ENCODE measurements around the gene LSMEM2.
A peak's percentile ranks its signal among the peaks of the same experiment; 100 is the strongest.
"Not testable (repeated sequence)": the region's sequence is repeated elsewhere in the genome, so short reads cannot be mapped to it uniquely, and the experiment has no call there.

The LSMEM2 gene

DNA sequence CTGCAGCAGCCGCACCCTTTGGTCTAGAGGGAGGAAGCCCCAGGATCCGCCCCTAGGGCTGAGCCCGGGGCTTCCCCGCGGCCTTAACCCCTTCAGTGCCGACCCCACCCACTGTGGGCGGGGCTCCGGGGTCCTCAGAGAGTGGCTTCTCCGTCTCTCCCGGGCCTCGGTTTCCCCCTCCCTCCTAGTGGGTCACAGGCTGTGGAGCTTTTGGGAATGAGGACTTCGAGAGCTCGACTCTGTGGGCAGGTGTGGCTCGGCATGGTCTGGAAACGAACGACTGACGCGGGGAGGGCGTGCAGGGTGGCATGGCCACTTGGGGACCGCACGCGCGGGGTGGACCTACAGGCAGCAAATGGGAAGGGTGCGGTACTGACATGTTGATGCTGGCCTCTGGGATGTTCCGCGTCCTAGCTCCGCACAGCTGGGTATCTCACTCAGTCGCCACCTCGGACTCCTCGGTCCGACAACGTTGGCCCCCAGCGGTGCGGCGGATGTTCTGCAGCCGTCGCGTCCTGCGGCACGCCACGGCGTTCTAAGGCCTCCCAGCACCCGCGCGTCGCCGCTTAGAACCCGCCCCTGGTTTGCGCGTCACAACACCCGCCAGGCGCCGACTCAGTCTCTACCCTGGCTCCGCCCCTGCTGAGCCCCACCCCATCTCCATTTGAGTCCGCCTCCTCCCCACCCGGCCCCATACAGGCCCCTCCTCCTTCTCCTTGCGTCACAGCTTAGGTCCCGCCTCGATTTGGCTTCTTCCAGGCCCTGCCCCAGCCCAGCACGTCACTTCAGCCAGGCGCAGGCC, 20.1 kb downstream of the LSMEM2 start, which contains the start of the genes HYAL3 and NAA80:
Gene HYAL3 (minus strand): TSS at position 570 of the 802 bp plus-strand sequence. CDS start 3,803 bp downstream, outside the sequence.
Gene NAA80 (minus strand): TSS at position 570 of the 802 bp plus-strand sequence. CDS start 1,942 bp downstream, outside the sequence.
- peak; percentile 98 for DNase-seq (ENCODE audit: low read depth)

DNA sequence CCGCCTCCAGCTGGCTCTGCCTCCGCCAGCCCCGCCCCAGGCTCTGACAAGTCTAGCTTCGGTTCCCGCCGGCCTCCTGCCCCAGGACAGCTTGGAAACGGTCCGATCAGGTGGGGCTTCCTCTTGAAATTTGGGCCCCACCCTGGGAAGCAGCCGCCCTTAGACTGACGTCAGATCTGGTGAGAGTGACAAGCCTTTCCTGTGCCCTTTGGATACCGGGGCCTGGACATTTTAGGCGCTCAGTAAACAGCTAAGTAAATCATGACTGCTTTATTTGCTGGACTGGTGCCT, 20.7 kb downstream of the LSMEM2 start:
- DNase-seq (ENCODE audit: low read depth), result no peak

DNA sequence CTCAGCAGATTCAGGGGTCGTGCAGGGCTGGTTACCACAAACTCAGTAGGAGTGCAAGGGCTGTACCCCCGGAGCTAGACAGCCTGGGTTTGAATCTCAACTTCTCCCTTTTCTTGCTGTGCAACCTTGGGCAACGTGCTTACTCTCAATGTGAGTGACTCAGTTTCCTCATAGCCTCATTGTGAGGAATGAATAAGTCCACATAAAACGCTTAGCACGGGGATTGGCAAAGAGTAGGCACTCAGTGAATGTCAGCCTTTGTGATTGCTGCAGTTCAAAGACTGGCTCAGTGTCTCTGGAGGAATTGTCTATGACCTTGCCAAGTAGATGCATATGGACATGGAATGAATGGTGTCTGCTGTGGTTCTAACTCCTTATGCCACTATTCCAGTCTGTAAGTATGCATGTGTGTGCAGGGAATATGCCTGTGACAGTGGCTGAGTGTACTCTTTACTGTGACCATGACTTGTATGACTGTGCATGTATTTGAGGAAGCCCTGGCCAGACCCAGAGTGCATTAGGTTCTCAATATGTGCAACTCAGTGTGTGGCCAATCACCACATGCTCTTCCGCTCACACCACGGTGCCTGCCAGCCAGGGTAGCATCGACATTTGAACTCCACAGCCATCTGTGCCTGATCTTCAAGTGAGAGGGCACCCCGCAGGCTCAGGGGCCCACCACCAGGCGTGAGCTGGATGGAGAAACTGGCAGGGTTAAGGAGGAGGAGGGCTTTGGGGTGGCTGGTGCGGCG, 21.2 kb downstream of the LSMEM2 start:
- DNase-seq (ENCODE audit: low read depth), result no peak

DNA sequence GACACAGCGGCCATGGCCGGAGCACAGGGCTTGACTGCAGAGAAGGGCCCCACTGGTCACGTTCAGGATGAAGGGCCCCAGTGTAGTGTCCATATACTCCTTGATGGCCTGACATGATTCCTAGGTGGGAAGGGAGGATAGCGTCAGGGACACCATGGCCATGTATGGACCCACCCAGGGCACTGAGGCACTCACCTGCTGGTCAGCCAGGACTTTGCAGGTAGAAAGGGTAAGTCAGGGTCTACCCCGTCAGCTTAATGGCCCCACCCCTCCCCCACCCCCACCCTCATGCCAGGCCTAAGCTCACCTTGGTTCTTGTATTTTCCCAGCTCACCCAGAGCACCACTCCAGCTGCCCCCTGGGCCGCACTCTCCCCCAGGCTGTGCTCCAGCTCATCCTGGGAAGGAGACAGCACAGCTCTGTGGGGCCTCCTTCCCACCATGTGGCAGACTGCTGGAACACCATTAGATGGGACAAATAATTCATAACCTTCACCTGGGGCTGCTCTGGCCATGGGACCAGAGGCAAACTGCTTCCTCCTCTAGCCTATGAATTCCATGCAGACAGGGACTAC, 21.9 kb downstream of the LSMEM2 start:
- no peak for DNase-seq (ENCODE audit: low read depth)

DNA sequence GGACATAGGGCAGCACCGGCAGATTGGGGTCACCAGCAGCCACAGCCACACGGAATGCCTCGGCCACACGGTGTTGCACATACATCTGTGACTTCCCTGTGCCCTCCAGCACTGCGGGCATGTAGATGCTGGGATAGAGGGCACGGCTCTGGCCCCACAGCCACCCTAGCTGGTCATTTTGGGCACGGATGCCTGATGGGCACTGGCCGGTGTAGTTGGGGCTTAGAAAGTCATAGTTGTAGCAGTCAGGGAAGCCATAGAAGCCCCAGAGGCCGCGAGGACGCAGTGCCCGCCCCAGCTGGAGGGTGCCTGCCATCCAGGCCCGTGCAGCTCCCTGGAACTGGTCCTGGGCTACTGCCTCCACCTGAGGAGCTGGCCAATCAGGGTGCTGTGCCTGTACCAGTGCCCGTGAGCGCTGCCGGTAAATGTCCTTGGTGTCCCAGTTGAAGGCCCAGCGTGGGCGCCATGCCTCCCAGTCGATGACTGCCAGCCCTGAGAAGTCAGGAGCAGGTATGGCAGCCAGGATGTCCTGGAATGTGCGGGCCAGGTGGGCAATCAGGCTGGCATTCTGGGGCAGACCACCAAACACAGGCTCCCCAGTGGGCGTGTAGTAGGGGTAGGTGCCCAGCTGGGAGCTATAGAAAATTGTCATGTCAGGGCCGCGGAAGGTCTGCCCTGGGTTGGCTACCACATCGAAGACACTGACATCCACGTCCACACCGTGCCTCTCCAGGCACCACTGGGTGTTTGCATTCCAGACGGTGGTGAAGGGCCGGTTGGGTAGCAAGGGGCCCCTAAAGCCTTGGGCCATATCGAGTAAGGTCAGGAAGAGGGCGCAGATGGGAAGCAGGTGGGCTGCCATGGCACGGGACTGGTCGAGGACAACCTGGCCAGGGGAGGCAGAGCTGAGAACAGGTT, 23.5 kb downstream of the LSMEM2 start:
- DNase-seq (ENCODE audit: low read depth), result no peak

DNA sequence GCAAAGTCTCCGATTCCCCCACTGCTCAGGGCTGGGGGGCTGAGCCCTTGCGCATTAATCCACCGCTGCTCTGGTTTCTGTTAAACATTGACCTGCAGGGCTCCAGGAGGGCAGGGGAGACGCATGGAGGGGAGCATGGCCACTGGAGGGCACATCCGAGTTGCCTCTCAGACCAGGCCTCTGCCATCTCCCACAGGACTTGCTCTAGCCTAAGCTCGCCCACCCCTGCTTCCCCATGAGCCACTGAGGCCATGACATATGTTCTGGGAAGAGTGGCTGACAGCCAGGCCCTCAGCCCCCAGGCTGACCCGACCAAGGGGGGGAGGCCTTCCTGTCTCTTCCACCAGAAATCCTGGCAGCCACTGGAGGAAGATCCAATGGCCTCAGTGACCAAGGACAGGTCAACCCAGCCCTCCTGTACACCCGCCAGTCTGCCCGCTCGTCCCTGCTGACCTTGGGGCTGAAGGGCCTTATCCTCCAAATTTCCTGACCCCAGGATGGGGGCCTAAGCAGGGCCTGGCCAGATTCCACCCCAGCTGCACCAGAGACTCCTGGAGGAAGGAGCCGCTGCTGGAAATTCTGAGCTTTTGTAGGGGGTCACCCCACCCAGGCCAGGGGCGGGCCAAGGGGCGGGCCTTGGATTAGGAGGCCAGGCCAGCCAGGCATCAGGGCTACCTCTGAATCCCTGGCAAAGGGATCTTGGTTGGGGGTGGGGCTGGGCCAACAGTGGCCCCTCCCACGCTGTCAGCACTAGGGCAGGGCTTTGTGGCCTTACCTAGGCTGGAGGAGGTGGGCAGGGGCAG, 24.3 kb downstream of the LSMEM2 start, which contains the start of gene HYAL1:
Gene HYAL1 (minus strand): TSS at position 562 of the 803 bp plus-strand sequence. CDS start 618 bp downstream, outside the sequence.
- no peak for DNase-seq (ENCODE audit: low read depth)

DNA sequence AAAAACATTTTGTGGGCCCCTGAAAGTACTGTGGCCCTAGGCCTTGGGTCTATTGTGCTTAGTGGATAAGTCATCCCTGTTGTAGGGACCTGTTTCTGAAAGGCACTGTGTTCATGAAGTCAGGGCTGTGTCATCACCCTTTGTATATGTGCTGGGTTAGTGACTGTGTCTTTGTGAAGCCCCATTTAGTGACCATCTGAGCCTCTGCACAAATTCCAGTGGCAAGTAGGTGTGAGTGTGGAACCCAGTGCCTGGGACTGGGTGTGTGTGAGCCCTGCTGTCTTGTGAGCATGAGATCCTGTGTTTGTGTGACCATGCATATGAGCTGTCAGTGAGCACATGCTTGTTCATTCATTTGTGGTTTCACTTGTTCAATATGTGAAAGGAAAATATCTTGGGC, 25.7 kb downstream of the LSMEM2 start:
- DNase-seq (ENCODE audit: low read depth), result no peak

DNA sequence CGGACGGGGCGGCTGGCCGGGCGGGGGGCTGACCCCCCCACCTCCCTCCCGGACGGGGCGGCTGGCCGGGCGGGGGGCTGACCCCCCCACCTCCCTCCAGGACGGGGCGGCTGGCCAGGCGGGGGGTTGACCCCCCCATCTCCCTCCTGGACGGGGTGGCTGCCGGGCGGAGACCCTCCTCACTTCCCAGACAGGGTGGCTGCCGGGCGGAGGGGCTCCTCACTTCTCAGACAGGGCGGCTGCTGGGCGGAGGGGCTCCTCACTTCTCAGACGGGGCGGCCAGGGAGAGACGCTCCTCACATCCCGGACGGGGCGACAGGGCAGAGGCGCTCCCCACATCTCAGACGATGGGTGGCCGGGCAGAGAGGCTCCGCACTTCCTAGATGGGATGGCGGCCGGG, 33.2 kb downstream of the LSMEM2 start:
- DNase-seq (ENCODE audit: low read depth), result not testable (repeated sequence)

DNA sequence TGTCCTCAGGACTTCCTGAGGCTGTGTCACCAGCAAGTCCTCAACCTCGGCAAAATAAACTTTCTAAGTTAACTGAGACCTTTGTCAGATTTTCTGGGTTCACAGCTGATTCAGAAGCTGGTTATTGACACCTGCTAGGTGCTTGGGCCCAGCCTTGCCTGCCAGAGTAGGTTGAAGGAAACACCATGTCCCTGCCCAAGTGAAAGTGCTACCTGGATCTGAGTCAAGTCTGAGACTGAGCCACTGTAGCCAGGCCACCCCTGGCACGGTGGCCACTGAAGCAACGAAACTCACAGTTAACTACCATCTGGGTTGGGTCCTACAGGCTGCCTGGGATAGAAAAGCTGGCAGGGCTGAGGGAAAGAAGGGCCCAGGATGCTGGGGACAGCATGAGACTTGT, 35.5 kb downstream of the LSMEM2 start:
- DNase-seq (ENCODE audit: low read depth), result no peak

DNA sequence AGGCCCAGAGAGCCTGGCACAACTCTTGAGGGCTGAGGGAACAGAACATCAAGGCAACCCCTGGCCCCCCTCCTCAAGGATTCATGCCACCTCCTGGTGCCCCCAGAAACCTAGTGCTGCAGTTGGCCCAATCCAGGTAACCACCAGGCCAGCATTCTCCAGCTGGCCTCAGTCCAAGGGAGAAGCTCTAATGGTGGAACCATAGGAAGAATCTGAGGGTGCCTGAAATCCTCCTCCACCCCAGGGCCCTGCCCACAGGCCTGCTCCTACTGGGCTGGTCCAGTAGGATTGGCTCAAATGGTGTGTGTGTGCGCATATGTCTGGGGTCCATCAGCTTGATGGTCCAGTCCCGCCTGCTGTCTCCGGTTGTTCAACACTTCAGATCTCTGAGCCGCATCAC, 35.9 kb downstream of the LSMEM2 start:
- DNase-seq (ENCODE audit: low read depth), result no peak

DNA sequence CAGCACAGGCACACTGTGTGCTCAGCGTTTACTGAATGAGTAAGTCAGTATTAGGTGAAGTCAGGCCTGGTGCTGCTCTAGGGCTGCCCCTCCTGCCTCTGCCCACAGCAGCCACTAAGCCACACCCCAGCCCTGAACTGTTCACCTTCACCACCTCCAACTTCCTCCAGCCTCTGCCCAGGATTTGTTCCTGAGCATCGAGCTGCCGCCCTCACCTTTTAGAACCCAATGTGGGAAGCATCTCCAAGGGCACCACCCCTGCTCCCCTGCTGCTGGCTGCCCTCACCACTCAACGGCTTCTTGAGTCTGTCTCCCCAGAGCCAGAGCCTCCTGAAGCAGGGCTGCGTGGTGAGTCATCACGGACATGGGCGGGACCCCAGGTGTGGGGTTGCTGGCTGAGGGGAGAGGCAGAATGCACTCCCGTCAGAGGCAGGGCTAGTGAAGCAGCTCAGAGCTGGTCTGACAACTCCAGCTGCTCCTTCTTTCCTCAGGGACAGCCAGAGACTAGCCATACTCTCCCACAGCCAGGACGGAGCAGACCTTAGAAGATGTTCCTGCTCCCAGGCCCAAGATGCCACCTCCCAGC, 37.9 kb downstream of the LSMEM2 start:
- no peak for DNase-seq (ENCODE audit: low read depth)

DNA sequence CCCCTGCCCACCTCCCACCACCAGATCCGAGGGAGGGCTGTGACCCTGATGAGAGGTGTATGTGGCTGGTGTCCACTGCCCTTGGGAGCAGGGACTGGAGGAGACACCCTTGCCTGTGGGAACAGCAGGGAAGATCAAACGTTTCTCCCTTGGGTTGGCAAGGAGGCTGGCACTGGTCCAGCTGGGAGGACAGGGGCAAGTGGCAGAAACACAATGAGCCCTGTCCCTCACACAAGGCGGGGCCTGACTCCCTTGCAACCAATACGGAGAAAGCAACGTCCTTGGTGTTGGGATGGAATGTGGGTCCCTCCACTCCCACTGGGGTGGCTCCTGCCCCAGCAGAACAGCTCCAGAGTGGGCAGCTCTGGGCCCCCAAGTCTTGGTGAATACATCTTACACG, 38.4 kb downstream of the LSMEM2 start:
- no peak for DNase-seq (ENCODE audit: low read depth)

DNA sequence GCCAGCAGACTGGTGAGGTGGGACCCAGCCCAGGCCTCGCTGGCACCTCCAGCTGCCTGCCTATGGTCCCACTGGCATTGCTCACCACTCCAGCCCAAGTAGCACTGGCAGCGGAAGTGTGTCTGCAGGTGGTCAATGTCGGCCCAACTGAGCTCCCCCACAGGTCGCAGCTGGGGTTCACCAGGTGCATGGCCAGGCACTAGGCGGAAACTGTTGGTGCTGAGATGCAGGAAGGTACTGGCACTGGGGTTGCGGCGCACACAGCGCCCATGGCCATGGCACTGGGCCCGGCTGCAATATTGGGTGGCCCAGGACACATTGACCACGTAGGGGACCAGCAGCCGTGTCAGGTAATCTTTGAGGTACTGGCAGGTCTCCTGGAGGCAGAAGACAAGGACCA, 39.3 kb downstream of the LSMEM2 start:
- no peak for DNase-seq (ENCODE audit: low read depth)

DNA sequence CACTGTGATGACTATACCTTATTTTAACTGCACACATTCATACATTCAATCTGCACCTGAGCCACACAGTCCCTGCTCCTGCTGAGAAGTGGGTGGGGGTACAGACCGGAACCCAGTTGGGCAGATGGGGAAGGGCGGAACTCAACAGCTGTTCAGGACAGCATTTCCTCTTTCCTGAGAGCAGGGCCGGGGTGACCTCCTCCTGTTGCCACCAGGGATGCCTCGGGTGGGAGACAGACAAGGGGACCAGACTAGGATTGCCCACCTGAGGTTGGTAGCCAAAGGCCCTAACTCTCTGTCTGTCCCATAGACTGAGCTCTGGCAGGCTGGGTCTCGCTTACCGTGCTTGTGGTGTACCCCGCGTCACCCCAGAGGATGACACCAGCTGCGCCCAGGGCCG, 39.7 kb downstream of the LSMEM2 start:
- DNase-seq (ENCODE audit: low read depth), result no peak

DNA sequence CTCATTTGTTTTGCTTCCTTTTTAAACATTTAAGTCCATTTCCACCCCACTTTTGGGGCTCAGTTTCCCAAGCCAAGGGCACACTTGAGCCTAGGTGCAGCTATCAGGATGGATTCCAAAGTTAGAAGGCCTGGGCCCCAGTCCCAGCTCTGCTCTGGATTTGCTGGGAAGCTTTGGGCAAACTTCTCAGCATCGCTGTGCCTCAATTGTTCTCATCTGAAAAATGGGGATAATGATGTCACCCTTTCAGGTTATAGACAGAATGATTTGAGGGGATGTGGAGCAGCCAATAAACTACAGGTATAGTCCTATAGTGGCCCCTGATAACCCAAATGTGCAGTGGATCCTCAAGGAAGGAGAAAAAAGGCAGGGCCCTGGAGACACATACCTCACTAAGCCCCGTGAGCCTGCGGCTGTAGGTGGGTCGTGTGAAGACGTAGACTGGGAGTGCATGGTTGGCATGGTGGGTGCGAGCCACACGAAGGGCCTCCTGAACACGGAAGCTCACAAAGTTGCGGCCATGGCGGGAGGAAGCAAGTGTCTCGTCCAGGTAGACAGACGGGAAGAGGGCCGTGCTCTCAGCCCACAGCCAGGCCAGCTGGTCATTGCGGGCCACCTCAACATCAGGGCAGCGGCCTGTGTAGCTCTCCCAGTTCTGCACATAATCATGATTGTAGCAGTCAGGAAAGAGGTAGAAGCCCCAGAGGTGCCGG, 40.5 kb downstream of the LSMEM2 start:
- no peak for DNase-seq (ENCODE audit: low read depth)

DNA sequence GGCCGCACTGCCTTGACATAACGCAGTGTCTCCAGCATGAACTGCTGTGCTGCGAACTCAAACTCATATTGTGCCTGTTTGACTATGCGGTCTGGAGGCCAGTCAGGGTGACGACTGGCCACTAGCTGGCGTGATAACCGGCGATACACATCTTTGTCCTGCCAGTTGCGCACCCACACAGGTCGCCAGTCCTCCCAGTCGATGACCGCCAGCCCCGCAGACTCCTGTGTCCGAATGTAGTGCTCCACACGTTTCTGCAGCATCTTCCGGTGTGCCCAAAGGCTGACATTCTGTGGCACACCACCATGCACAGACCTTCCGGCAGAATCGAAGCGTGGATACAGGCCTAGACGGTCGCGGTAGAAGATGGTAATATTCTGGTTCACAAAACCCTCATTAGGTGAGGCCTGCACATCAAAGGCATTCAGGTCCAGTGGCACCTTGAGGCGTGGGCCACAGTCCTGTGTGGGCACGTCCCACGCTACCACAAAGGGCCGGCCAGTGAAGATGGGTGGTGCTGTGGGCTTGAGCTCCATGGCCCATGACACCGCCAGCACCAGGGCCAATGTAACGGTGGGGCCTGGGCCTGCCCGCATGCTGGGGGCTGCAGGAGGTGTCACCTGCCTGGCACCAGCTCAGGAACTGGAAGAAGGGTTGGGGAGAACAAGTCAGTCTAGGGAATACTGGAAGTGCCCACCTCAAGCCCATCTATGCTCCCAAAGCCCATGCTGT, 41.2 kb downstream of the LSMEM2 start:
- DNase-seq (ENCODE audit: low read depth), result no peak

DNA sequence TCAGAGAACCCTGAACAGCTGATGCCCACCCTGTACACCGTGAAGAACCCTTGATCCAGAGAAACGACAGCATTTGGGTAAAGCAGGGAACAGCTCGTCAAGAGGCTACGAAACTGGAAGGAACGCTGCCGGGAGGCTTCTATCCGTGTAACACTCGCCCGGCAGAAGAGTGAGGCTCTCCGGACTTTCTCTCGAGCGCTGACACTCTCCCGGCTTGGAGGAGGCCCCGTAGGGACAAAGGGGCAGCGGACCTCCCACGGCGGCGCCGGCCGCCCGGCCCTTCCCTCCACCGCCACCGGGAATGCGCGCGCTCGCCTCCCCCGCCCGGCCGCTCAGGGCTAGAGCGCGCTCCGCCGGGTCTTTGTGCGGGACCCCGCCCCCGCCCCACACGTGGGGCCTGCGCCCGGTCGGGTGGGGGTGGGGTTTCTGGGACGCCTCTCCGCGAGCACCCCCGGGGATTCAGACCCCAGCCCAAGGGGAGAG, 42.0 kb downstream of the LSMEM2 start:
- peak; percentile 54 for DNase-seq (ENCODE audit: low read depth)

DNA sequence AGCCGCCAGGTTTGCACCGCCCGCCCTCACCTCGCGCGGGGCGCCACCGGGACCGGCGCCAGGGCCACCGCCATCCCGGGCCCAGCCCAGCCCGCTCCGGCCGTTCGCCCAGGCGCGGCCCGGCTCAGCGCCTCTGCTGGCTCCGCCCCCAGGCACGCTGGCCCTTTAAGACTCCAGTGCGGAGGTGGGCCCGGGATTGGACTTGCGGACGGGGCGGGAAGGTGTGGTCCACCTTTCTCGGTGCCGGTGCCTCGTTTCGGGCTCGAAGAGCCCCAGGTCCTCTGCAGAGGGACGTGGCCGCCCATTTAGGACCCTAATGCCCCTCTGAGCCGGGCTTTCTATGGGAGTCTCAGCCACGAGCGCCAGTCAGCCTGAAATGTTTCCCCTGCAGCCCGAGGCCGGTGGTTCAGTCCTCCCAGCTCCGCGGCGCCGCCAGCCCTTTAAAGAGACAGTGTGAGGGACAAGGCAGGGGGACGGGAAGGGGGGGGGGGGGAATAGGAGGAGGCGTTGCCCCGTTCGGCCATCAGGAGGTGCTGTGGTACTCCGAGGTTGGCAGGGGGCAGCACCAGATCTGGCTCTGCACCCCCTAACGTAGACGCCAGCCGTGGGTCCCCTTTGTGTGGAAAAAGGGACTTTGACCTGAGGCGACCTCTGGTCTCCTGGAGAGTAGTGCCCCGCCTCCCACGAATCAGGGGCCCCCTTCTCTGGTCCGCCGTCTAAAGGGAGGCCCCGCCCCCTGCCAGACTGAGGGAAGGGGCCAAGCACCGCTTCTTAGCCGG, 42.6 kb downstream of the LSMEM2 start:
- DNase-seq (ENCODE audit: low read depth), result peak; percentile 76

DNA sequence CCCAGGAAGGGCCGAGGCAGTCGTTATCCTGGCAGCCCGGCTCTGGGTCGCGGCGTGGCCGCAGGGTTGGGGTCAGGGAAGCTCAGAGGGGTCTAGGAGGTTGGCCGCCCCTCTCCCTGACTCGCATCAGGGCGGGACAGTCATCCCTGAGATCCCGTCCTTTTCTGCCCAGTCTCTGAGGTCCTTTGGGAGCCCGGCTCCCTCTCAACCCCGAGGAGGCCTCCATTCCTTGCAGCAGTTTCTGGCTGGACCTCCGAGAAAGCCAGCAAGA, 43.2 kb downstream of the LSMEM2 start:
- DNase-seq (ENCODE audit: low read depth), result no peak
